ENCODE results near the gene SPC25.

SPC25 gene

DNA sequence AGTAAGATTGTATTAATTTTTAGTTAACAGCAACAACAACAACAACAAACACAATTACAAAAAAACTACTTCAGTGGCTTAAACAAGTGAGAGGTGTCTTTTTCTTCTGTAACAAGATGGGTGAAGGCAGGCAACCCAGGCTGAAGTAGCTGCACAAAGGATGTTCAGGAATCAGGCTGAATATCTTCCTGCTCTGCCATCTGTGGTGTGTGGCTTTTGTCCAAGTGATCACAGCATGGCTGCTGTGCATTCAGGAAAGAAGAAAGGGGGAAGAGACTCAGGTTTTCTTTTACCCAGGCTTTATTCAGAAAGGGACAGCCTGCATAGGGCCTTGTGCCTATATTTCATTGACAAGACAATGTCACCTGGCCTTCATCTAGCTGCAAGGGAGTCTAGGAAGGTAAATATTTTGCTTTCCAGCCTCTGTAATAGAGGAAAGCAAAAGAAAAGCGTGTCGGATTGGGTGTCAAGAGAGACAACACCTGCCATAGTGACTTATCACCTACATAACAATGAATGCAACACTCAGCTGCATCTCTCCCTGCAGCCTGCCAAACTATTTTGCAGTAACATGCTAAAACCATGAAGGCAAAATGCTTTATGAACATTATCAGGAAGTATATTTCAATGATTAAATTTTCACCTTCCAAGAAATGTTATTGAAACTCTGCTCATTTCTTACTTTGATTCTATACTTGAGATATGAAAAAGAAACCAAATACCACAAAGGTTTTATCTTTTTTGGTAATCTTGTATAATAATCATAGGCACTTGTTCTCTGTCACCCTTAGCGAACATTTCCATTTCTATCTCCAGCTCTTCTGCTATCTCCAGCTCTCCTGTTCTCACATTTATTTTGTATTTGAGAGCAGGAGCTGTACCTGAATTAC, 25.5 kb upstream of the SPC25 start:
- H3K4me1 Mint-ChIP-seq: peaks cover 4 to 6% of the 10 kb centered on the region in 2 donors
- no peak overlapping the region for H3K4me3 Mint-ChIP-seq
- H3K27ac Mint-ChIP-seq: no peak overlapping the region
- H3K36me3 Mint-ChIP-seq: no peaks in the 10 kb centered on the region
- DNase-seq (no peak), ATAC-seq (replicated peaks) (no peak)
- H3K27me3 Mint-ChIP-seq: peaks cover 14 to 22% of the 10 kb centered on the region in 2 donors
- H3K9me3 Mint-ChIP-seq: no peaks in the 10 kb centered on the region

DNA sequence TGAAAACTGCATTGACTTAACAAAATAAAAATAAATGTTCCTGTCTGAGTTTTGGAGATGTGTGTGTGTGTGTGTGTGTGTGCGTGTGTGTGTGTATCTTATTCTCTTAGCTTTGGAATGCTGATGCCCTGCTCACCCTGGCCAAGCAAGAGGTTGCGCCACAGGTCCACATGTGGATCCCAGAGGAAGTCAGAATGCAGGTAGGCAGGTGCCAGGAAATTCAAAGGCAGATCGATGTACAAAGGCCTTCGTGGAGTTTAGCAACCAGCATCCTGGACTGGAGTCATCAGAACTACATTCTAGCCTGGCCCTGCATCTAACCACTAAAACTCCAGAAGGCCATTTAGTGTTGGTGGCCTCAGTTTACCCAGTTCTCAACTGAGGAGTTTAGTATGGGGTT, 23.3 kb upstream of the SPC25 start:
- ATAC-seq (replicated peaks) (no peak), DNase-seq (no peak)
- Mint-ChIP-seq H3K4me1 (peaks cover 4 to 6% of the 10 kb centered on the region in 2 donors), H3K27ac (no peak overlapping the region), H3K36me3 (no peaks in the 10 kb centered on the region), H3K9me3 (no peaks in the 10 kb centered on the region), H3K27me3 (peaks cover 14 to 22% of the 10 kb centered on the region in 2 donors), H3K4me3 (no peak overlapping the region)

DNA sequence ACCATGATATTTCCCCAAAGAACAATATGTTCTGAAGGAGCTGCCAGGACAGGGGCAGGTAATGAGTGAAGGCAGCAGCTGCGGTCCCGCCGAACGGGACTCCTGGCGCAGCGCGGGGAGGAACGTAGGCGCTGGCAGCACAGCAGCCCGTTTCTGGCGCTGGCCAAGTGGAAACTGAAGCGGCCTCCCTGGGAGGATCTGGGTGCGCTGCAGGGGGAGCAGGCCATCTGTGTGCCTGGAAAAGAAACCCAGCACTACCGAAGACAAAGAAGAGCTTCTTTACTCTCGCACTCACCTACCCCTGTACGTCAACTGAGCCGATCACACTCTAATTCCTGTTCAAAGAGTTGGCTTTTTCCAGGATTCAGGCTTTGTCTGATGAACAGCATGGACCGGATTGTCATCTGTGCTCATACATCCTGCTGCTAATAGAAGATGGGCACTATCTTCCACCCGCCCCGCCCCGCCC, 22.7 kb upstream of the SPC25 start:
- H3K4me1 Mint-ChIP-seq: peaks cover 4 to 6% of the 10 kb centered on the region in 2 donors
- H3K27ac Mint-ChIP-seq: no peak overlapping the region
- ATAC-seq (replicated peaks) (peak in 1 of 2 donors; percentile 49), DNase-seq (no peak)
- H3K4me3 Mint-ChIP-seq: peak overlapping the region; percentile 60 to 77
- no peaks in the 10 kb centered on the region for H3K36me3 Mint-ChIP-seq
- peaks cover 14 to 22% of the 10 kb centered on the region in 2 donors for H3K27me3 Mint-ChIP-seq
- H3K9me3 Mint-ChIP-seq: no peaks in the 10 kb centered on the region

DNA sequence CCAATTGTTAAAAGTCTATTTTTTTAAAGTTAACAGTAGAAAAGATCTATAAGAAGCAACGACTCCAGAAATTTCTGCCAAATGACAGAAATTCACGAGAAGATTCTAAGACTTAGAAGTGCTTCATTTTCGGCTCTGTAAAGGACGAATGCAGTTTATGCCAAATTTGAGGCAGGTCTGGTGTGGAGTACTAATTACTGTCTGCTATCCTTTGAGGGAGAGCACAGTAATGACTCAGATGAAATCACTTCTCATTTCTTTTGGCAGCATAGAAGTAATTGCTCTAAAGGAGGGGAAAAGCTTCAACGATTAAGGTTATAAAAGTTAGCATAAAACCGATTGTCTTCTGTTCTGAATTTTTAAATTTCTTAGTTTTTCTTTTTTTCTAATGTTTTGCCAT, 22.2 kb upstream of the SPC25 start:
- H3K36me3 Mint-ChIP-seq: no peaks in the 10 kb centered on the region
- ATAC-seq (replicated peaks) (peak in 1 of 2 donors; percentile 53), DNase-seq (no peak)
- peak overlapping the region; percentile 60 to 77 for H3K4me3 Mint-ChIP-seq
- H3K4me1 Mint-ChIP-seq: peaks cover 4 to 6% of the 10 kb centered on the region in 2 donors
- no peaks in the 10 kb centered on the region for H3K9me3 Mint-ChIP-seq
- H3K27me3 Mint-ChIP-seq: peaks cover 14 to 22% of the 10 kb centered on the region in 2 donors
- no peak overlapping the region for H3K27ac Mint-ChIP-seq

DNA sequence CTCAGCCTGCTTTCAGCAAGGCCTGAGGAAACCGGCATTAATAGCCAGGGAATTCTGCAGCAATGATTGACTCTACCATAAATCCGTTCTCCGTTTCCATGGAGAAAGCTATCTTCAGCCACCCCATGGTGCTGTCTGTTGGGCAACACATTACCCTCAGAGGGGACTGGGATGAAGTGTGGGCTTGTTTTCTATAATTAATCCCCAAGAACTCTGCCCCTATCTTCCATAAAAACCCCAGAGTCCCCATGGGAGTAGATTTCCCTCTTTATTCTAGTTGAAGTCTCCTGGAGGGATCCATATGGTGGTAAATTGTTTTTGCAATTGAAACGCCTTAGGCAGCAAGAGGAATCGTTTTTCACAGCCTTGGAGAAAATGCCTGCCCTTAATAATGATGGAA, 20.1 kb upstream of the SPC25 start:
- Mint-ChIP-seq H3K27ac (no peak overlapping the region), H3K4me1 (peaks cover 4 to 6% of the 10 kb centered on the region in 2 donors), H3K9me3 (no peaks in the 10 kb centered on the region), H3K27me3 (peaks cover 14 to 22% of the 10 kb centered on the region in 2 donors), H3K4me3 (no peak overlapping the region), H3K36me3 (no peaks in the 10 kb centered on the region)
- DNase-seq: no peak
- no peak for ATAC-seq (replicated peaks)

DNA sequence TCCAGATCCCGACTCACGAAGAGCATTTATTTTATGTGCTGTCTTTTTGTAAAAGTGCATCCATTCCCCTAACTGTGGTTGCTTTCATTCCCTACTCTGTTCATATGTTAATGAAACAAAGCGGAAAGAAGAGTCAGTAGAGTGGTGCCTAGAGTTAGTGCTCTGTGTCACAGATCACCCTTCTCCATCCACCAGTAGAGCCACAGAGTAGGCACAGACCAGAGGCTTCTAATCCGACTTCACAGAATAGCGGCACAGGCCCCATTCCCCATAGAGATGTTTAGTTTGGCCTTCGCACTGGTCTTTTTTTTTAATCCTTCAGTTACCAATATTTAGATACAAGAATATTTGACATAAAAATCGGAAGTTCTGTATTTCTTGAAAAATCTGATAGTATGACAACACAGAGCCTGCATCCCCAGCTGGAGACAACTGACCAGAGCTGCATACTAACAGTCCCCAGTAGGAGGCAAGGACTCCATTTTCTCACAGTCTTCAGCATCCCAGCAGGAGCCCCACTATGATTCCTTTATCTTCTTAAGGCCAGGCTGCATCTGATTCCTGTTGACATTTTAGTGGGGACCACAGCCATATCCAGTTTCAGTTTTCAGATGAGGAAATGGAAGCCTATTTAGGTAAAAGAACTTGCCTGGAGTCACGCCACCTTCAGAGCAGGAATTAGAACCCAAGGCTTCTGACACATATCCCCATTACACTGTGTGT, 17.9 kb upstream of the SPC25 start:
- Mint-ChIP-seq H3K4me1 (peaks cover 3 to 6% of the 10 kb centered on the region in 2 donors), H3K4me3 (no peak overlapping the region), H3K9me3 (no peaks in the 10 kb centered on the region), H3K36me3 (no peaks in the 10 kb centered on the region), H3K27me3 (peaks cover 6 to 11% of the 10 kb centered on the region in 2 donors), H3K27ac (no peak overlapping the region)
- no peak for DNase-seq
- no peak for ATAC-seq (replicated peaks)

DNA sequence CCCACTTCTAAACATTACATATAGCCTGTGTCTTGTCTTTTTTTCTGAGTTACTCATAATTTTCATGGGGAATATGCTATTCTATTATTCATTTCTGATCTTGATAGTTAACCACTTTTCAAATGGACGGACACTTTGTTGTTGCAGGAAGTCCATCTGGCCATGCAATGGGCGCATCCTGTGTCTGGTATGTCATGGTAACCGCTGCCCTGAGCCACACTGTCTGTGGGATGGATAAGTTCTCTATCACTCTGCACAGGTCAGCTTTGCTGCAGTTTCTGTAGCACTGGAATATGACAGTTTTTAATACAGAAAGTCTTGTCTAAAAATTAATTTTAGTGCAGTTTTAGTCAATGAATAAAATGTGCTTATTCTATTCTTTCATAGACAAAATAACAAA, 14.1 kb upstream of the SPC25 start:
- Mint-ChIP-seq H3K4me3 (no peak overlapping the region), H3K9me3 (no peaks in the 10 kb centered on the region), H3K36me3 (no peaks in the 10 kb centered on the region), H3K27me3 (no peaks in the 10 kb centered on the region), H3K27ac (no peak overlapping the region), H3K4me1 (no peaks in the 10 kb centered on the region)
- DNase-seq: no peak
- ATAC-seq (replicated peaks): no peak

- Mint-ChIP-seq H3K4me1 (no peaks in the 10 kb centered on the region), H3K27ac (no peak overlapping the region), H3K27me3 (no peaks in the 10 kb centered on the region), H3K36me3 (no peaks in the 10 kb centered on the region), H3K9me3 (no peaks in the 10 kb centered on the region), H3K4me3 (no peak overlapping the region)
- no peak for DNase-seq
- ATAC-seq (replicated peaks): no peak
Observed at GRCh38 chr2:168903888-168904287, 13.7 kb upstream of the SPC25 start.

DNA sequence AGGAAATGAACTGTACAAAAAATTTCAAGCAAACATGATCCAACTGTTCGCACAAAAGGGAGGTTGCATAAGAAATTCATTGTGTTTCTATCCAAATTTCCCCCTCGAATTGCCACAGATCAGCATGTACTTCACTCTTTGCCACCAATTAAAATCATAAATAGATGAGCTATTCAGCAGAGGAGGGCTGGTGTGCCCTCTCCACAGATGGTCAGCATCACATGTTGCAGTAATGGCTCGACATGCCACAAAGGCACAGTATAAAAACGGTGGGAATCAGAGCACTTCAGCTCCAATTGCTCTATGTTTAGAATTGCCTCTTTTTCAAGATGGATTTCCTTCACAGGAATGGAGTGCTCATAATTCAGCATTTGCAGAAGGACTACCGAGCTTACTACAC, 10.8 kb upstream of the SPC25 start, which contains the start of gene G6PC2:
G6PC2 (plus strand) TSS at position 289 of the 400 bp plus-strand sequence; CDS start at position 330, 41 bp downstream.
- H3K27me3 Mint-ChIP-seq: no peaks in the 10 kb centered on the region

DNA sequence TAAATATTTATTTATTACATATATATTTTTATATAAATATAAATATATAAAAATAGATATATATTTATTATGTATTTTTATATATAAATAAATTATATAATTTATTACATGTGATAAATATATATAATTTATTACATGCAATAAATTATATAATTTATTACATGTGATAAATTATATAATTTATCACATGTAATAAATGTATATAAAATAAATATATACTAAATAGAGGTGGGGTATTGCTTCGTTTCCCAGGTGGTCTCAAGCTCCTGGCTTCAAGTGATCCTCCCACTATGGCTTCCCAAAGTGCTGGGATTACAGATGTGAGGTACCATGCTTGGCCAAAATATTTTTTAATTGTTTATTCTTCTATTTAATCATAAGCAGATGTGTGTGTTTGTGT, 7.2 kb upstream of the SPC25 start:
- no peaks in the 10 kb centered on the region for H3K4me1 Mint-ChIP-seq
- ATAC-seq (replicated peaks): no peak
- peaks cover 0 to 6% of the 10 kb centered on the region in 2 donors for H3K27me3 Mint-ChIP-seq
- DNase-seq: no peak
- no peak overlapping the region for H3K4me3 Mint-ChIP-seq
- H3K9me3 Mint-ChIP-seq: no peaks in the 10 kb centered on the region
- no peak overlapping the region for H3K27ac Mint-ChIP-seq
- no peaks in the 10 kb centered on the region for H3K36me3 Mint-ChIP-seq

More for the DNA sequence above, 10.8 kb upstream of the SPC25 start, which contains the start of gene G6PC2:
- no peaks in the 10 kb centered on the region for H3K9me3 Mint-ChIP-seq
- H3K4me3 Mint-ChIP-seq: no peak within 1 kb of the TSS
- no peaks in the 10 kb centered on the region for H3K36me3 Mint-ChIP-seq
- ATAC-seq (replicated peaks): no peak
- H3K4me1 Mint-ChIP-seq: no peaks in the 10 kb centered on the region
- no peak for DNase-seq
- H3K27ac Mint-ChIP-seq: no peak within 1 kb of the TSS

DNA sequence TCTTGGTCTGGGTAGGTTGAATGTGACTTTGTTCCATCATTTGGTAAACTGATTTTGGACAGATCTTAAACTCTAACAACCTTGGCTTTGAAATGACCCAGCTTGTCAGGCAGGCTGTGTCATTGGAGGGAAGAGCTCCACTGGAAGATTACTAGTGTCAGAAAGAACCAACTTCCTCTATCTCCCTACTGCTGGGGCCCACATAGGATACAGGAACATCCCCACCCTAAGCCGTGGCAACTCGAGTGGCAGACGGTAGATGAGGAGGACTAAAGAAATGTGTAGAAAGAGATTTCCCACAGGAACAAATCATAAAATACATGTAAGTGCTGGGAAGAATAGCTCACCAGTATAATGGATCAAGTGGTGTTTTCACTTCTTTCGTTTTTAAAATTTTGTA, 6.6 kb upstream of the SPC25 start:
- Mint-ChIP-seq H3K4me3 (no peak overlapping the region), H3K27me3 (peaks cover 0 to 9% of the 10 kb centered on the region in 2 donors), H3K27ac (no peak overlapping the region), H3K9me3 (no peaks in the 10 kb centered on the region), H3K36me3 (no peaks in the 10 kb centered on the region), H3K4me1 (no peaks in the 10 kb centered on the region)
- DNase-seq (no peak), ATAC-seq (replicated peaks) (no peak)

DNA sequence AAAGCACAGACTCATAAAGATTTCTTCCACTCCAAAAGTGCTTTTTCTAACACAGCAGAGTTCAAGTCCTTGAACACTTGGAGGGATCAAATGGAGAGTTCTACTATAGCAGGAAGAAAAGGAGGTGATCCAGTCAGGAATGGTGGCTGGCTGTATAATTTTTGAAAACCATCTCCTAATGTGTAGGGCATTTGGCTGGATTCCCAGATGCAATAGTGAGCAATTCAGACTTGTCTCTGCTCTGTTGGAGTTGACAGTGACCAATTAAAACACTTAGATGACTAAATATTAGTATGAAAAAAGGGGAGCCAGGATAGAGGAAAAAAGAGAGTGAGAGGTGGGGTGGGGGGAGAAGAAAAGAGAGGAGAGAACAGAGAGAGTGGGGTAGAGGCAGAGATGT, 5.5 kb upstream of the SPC25 start:
- no peak for ATAC-seq (replicated peaks)
- Mint-ChIP-seq H3K9me3 (no peaks in the 10 kb centered on the region), H3K27ac (no peak overlapping the region), H3K4me1 (no peaks in the 10 kb centered on the region), H3K4me3 (no peak overlapping the region), H3K27me3 (peaks cover 0 to 9% of the 10 kb centered on the region in 2 donors), H3K36me3 (no peaks in the 10 kb centered on the region)
- no peak for DNase-seq

GRCh38 chr2:168894720-168895119, 4.5 kb upstream of the SPC25 start:
- ATAC-seq (replicated peaks): no peak
- Mint-ChIP-seq H3K27me3 (peaks cover 0 to 13% of the 10 kb centered on the region in 2 donors), H3K27ac (no peak overlapping the region), H3K9me3 (no peaks in the 10 kb centered on the region), H3K36me3 (no peaks in the 10 kb centered on the region), H3K4me1 (peaks cover 4 to 6% of the 10 kb centered on the region in 2 donors), H3K4me3 (no peak overlapping the region)
- no peak for DNase-seq

DNA sequence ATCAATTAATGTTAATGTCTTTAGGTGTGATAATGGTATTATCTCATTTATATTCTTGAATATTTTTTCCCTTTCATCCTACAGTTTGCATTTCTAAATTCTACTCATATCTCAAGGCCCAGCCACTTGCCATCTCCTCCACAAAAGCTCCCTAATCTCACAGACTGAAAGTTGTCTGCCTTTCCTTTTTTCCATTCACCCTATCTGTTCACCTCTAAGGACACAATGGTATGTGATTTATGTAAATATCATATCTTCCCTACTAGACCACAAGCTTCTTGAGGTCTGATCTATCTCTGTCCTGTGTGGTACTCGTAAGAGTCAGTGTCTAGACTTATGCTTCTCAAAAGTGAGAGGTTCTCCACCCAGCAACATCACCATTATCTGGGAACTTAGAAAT, 3.9 kb upstream of the SPC25 start:
- ATAC-seq (replicated peaks) (no peak), DNase-seq (no peak)
- Mint-ChIP-seq H3K36me3 (no peaks in the 10 kb centered on the region), H3K27ac (no peak overlapping the region), H3K9me3 (no peaks in the 10 kb centered on the region), H3K4me3 (no peak overlapping the region), H3K27me3 (peaks cover 0 to 13% of the 10 kb centered on the region in 2 donors), H3K4me1 (peaks cover 4 to 6% of the 10 kb centered on the region in 2 donors)

All from stimulated activated naive B cell treated with anti-CD40 and anti-IgM and Interleukin-4, amounts not matched to agents 10 μg/mL and 1 μg/mL and 100 μg/mL, for 72 hours (primary cell).